Liver (tissue), 9 donors: ENCODE results near the gene CPNE5. TPM values are rescaled to one million over a fixed set of nuclear protein-coding genes. Genes with fewer than 3 reads are reported as not detected.

ENCODE experiments used
- DNase-seq: peaks from one replicate; pipeline ENCODE4 v3.0.0-alpha.2; 2017; ENCODE audit warnings: low spot score
- H3K27ac ChIP-seq, 2 donors: one replicate each; pipeline ENCODE4 v1.7.0; 2013; ENCODE audit warnings: inconsistent platforms in 2 of 2, low read length in 2 of 2, control low read depth in 1 of 2, low read depth in 1 of 2, mild to moderate bottlenecking in 1 of 2
- H3K27me3 ChIP-seq, 4 donors: one replicate each; pipeline versions ENCODE4 v1.6.1 to v1.7.0; 2013; ENCODE audit warnings: low read length in 3 of 4, inconsistent platforms in 1 of 4, mild to moderate bottlenecking in 1 of 4, moderate library complexity in 1 of 4; ENCODE audit not compliant: control insufficient read depth in 4 of 4, insufficient read depth in 4 of 4
- H3K36me3 ChIP-seq, 4 donors: one replicate each; pipeline versions ENCODE4 v1.6.1 to v1.7.0; 2013; ENCODE audit warnings: low read length in 3 of 4, mild to moderate bottlenecking in 3 of 4, low read depth in 1 of 4, moderate library complexity in 1 of 4; ENCODE audit not compliant: control insufficient read depth in 4 of 4, insufficient read depth in 3 of 4
- H3K4me1 ChIP-seq, 4 donors: one replicate each; pipeline versions ENCODE4 v1.6.1 to v1.7.0; 2013; ENCODE audit warnings: low read length in 3 of 4, mild to moderate bottlenecking in 3 of 4, moderate library complexity in 1 of 4; ENCODE audit not compliant: control insufficient read depth in 4 of 4, insufficient read depth in 4 of 4
- H3K4me3 ChIP-seq, 3 donors: one replicate each; pipeline versions ENCODE4 v1.6.1 to v1.7.0; 2013; ENCODE audit warnings: low read length in 3 of 3, control low read depth in 1 of 3, low read depth in 1 of 3, mild to moderate bottlenecking in 1 of 3
- H3K9ac ChIP-seq, 2 donors: one replicate each; pipeline ENCODE4 v1.7.0; 2013; ENCODE audit warnings: low read length in 2 of 2, mild to moderate bottlenecking in 2 of 2, moderate library complexity in 2 of 2, control low read depth in 1 of 2, low read depth in 1 of 2
- H3K9me3 ChIP-seq, 4 donors: one replicate each; pipeline versions ENCODE4 v1.6.1 to v1.7.0; 2013; ENCODE audit warnings: low read length in 3 of 4; ENCODE audit not compliant: control insufficient read depth in 4 of 4
- ATF3 ChIP-seq: IDR thresholded peaks from 2 replicates; pipeline ENCODE4 v1.6.1; 2016; ENCODE audit warnings: antibody characterized with exemption
- CTCF ChIP-seq: fragments of 150-350 bp; IDR thresholded peaks from 2 replicates; pipeline ENCODE4 v1.5.1; 2017; ENCODE audit warnings: improper control_type of control experiment, low read depth, low read length; ENCODE audit not compliant: missing input control
- EGR1 ChIP-seq, 2 donors: IDR thresholded peaks; 2 replicates each; pipeline ENCODE4 v1.6.1; 2016 to 2018; ENCODE audit warnings: antibody characterized with exemption in 2 of 2, low read depth in 2 of 2
- FOXA1 ChIP-seq: IDR thresholded peaks from 2 replicates; pipeline ENCODE4 v1.6.1; 2016; ENCODE audit warnings: antibody characterized with exemption
- FOXA2 ChIP-seq: IDR thresholded peaks from 2 replicates; pipeline ENCODE4 v1.6.1; 2016; ENCODE audit warnings: antibody characterized with exemption
- GABPA ChIP-seq, 2 donors: IDR thresholded peaks in 1 of 2; conservative IDR thresholded peaks in 1 of 2; 2 replicates each; pipeline ENCODE4 v1.6.1; 2016; ENCODE audit warnings: antibody characterized with exemption in 2 of 2, mild to moderate bottlenecking in 1 of 2, moderate library complexity in 1 of 2
- HNF4A ChIP-seq, 2 donors: conservative IDR thresholded peaks; 2 replicates each; pipeline ENCODE4 v1.6.1; 2016; ENCODE audit warnings: antibody characterized with exemption in 2 of 2, mild to moderate bottlenecking in 2 of 2
- HNF4G ChIP-seq: IDR thresholded peaks from 2 replicates; pipeline ENCODE4 v1.6.1; 2016; ENCODE audit warnings: antibody characterized with exemption
- JUND ChIP-seq, 2 donors: IDR thresholded peaks; 2 replicates each; pipeline ENCODE4 v1.6.1; 2016; ENCODE audit warnings: antibody characterized with exemption in 2 of 2
- MAX ChIP-seq: IDR thresholded peaks from 2 replicates; pipeline ENCODE4 v1.6.1; 2016; ENCODE audit warnings: antibody characterized with exemption
- NR2F2 ChIP-seq: IDR thresholded peaks from 2 replicates; pipeline ENCODE4 v1.6.1; 2016; ENCODE audit warnings: antibody characterized with exemption
- RAD21 ChIP-seq, 2 donors: IDR thresholded peaks; 2 replicates each; pipeline ENCODE4 v1.6.1; 2016; ENCODE audit warnings: antibody characterized with exemption in 2 of 2, mild to moderate bottlenecking in 2 of 2
- REST ChIP-seq: IDR thresholded peaks from 2 replicates; pipeline ENCODE4 v1.6.1; 2016; ENCODE audit warnings: antibody characterized with exemption, mild to moderate bottlenecking
- RXRA ChIP-seq, 2 donors: IDR thresholded peaks; 2 replicates each; pipeline ENCODE4 v1.6.1; 2017 to 2018; ENCODE audit warnings: antibody characterized with exemption in 2 of 2, mild to moderate bottlenecking in 1 of 2
- SP1 ChIP-seq: IDR thresholded peaks from 2 replicates; pipeline ENCODE4 v1.6.1; 2018; ENCODE audit warnings: antibody characterized with exemption, mild to moderate bottlenecking
- TAF1 ChIP-seq: conservative IDR thresholded peaks from 2 replicates; pipeline ENCODE4 v1.6.1; 2016; ENCODE audit warnings: antibody characterized with exemption, mild to moderate bottlenecking
- YY1 ChIP-seq: IDR thresholded peaks from 2 replicates; pipeline ENCODE4 v1.6.1; 2016; ENCODE audit warnings: antibody characterized with exemption, mild to moderate bottlenecking
- ZBTB33 ChIP-seq: IDR thresholded peaks from 2 replicates; pipeline ENCODE4 v1.6.1; 2016; ENCODE audit warnings: antibody characterized with exemption
- WGBS: extraction: QIAGEN DNeasy Blood & Tissue Kit; methylation state at CpG from one replicate; pipeline ENCODE4 v1.1.7; 2013; 5-methylcytosine and 5-hydroxymethylcytosine counted together
- polyA plus RNA-seq, 2 donors: library from polyadenylated mRNA; stranded (reverse) in 1 of 2; unstranded in 1 of 2; fragments of 200-250 nt in 1 of 2; fragments of >200 nt in 1 of 2; fragmentation: Nextera tagmentation in 1 of 2; extraction: Ambion mirVana in 1 of 2; gene quantifications; one replicate each; pipeline versions ENCODE4 v1.2.1 to v1.2.3, GENCODE V29; 2013 to 2015
- total RNA-seq, 2 donors: library from RNA; depleted of rRNA; stranded (reverse); fragments of >200 nt; gene quantifications; one replicate each; pipeline ENCODE4 v1.2.3, GENCODE V29; 2014
- donor health status: healthy.
- donor health status: healthy.
- donor health status: healthy.
- donor health status: healthy.
- donor health status: healthy.

CPNE5 gene
- total and polyA plus RNA-seq, 4 donors: 0.24 to 1.1 (median 0.44) TPM

GRCh38 chr6:36751091-36751490 lies 88.2 kb downstream of the CPNE5 start (continued):
- no peak for TF ChIP-seq REST
- TF ChIP-seq EGR1 (IDR thresholded peaks at IDR 0.05; ENCODE audit: low read depth in 2 of 2): no peak

- no peak overlapping the region for H3K4me3 ChIP-seq
- TF ChIP-seq ZBTB33 (no peak), YY1 (no peak), FOXA1 (no peak), HNF4A (conservative IDR thresholded peaks at IDR 0.05) (no peak), TAF1 (no peak), RXRA (IDR thresholded peaks at IDR 0.05) (no peak), EGR1 (IDR thresholded peaks at IDR 0.05; ENCODE audit: low read depth in 2 of 2) (no peak), RAD21 (IDR thresholded peaks at IDR 0.05) (no peak), GABPA (IDR thresholded peaks at IDR 0.05 in 1 of 2, conservative IDR thresholded peaks at IDR 0.05 in 1 of 2) (no peak), CTCF (no peak), SP1 (no peak), JUND (IDR thresholded peaks at IDR 0.05) (no peak), ATF3 (no peak), NR2F2 (no peak), HNF4G (no peak), REST (no peak), MAX (no peak), FOXA2 (no peak)
- no peak overlapping the region for H3K27ac ChIP-seq
- H3K27me3 ChIP-seq: no peaks in the 10 kb centered on the region
- no peaks in the 10 kb centered on the region for H3K4me1 ChIP-seq
- H3K9ac ChIP-seq: no peak overlapping the region
- H3K36me3 ChIP-seq: no peaks in the 10 kb centered on the region
- 90% methylated on average over 5 of the region's 5 CpGs for WGBS
- no peak for DNase-seq
- peaks cover 0 to 3% (median 2%) of the 10 kb centered on the region in 4 donors for H3K9me3 ChIP-seq
These were observed 89.3 kb downstream of the CPNE5 start for GRCh38 chr6:36749829-36750489.
